OCI-LY1 (cell line): Measurements from ENCODE around the gene OMD.

Experiments
- CTCF ChIP-seq: fragments of 200-600 bp; sonication (generic), shearing (Covaris generic); IDR thresholded peaks from 2 replicates; pipeline ENCODE4 v1.5.1; 2017; ENCODE audit warnings: mild to moderate bottlenecking, antibody characterized with exemption, low read length, moderate library complexity, mixed read lengths
- EZH2 ChIP-seq: fragments of 200-600 bp; sonication (generic), shearing (Covaris generic); IDR thresholded peaks from 2 replicates; pipeline ENCODE4 v1.8.0; 2017; ENCODE audit warnings: borderline replicate concordance, mixed run types, mild to moderate bottlenecking, antibody characterized with exemption, low read length, moderate library complexity, mixed read lengths

DNA sequence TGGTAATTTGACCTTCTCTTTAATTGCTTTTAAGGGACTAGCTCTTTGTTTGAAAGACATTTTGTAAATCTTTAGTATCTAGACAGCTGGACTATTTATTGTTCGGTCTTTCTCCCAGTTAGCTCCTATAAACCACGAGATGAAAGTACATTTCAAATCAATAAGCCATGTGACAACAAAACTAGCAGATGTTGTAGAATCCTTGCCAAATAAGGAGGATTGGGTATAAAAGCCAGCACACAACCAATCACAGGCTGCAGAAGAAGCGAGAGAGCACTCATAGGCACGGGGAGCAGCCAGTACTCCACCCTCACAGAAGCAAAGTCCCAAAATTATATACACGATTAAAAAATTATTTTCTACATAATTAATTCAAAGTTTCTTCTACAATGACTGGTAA lies 8.1 kb upstream of the OMD start:
- TF ChIP-seq CTCF (no peak), EZH2 (no peak)
